K562 (cell line): ENCODE results near the gene CRADD.

Source experiments
- CBFB ChIP-seq: sonication (generic); formaldehyde crosslinking; IDR thresholded peaks from 2 replicates; pipeline ENCODE4 v1.4.0; 2020; ENCODE audit warnings: mild to moderate bottlenecking, missing genetic modification reagents
- GABPA ChIP-seq: fragments of 200-800 bp; sonication (Bioruptor generic); conservative IDR thresholded peaks from 2 replicates; pipeline ENCODE4 v1.6.1; 2016; ENCODE audit warnings: low read depth, missing genetic modification characterization, missing compliant biosample characterization
- RBM39 ChIP-seq: fragments of 200-400 bp; formaldehyde crosslinking; optimal IDR thresholded peaks from 2 replicates; pipeline ENCODE3; 2018; ENCODE audit warnings: low read depth, low read length
- TF ChIP-seq, protein P1 (sequence below), 3 experiments: IDR thresholded peaks in 2 of 3; conservative IDR thresholded peaks in 1 of 3; 2 replicates each; pipeline ENCODE4 v1.5.1; 2011 to 2012; ENCODE audit warnings: low read length in 3 of 3, mild to moderate bottlenecking in 3 of 3, control low read depth in 2 of 3, improper control_type of control experiment in 1 of 3, inconsistent platforms in 1 of 3, low read depth in 1 of 3, mixed read lengths in 1 of 3, moderate library complexity in 1 of 3; ENCODE audit not compliant: insufficient read depth in 2 of 3
- TF ChIP-seq, protein P2 (sequence below): sonication (generic); formaldehyde crosslinking; IDR thresholded peaks from 2 replicates; pipeline ENCODE4 v1.8.1; 2023; ENCODE audit warnings: mild to moderate bottlenecking, missing genetic modification reagents

DNA sequence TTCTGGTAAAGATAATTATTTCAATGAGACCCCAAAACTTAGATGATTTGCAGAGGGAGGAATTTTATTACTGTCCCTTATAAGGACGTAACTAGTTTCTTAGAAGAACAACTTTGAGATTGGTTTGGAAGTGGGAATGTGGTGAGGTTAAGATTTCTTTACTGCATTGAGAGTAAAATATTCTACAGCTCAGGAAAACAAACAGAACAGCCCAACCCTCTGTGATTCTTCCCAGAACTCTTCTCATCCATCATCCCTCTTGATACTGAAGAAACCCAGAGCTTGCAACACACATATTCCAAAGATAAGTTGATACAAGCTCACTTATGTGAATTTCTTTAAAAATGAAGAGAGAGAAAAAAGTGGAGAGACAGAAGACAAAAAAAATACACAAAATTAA, 234.2 kb downstream of the CRADD start:
- no peak for TF ChIP-seq CBFB (CRISPR knock-in tag)
- no peak for TF ChIP-seq RBM39
- TF ChIP-seq, protein P1, sequence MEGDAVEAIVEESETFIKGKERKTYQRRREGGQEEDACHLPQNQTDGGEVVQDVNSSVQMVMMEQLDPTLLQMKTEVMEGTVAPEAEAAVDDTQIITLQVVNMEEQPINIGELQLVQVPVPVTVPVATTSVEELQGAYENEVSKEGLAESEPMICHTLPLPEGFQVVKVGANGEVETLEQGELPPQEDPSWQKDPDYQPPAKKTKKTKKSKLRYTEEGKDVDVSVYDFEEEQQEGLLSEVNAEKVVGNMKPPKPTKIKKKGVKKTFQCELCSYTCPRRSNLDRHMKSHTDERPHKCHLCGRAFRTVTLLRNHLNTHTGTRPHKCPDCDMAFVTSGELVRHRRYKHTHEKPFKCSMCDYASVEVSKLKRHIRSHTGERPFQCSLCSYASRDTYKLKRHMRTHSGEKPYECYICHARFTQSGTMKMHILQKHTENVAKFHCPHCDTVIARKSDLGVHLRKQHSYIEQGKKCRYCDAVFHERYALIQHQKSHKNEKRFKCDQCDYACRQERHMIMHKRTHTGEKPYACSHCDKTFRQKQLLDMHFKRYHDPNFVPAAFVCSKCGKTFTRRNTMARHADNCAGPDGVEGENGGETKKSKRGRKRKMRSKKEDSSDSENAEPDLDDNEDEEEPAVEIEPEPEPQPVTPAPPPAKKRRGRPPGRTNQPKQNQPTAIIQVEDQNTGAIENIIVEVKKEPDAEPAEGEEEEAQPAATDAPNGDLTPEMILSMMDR (IDR thresholded peaks at IDR 0.05 in 2 of 3, conservative IDR thresholded peaks at IDR 0.05 in 1 of 3; ENCODE audit: insufficient read depth in 2 of 3, low read depth in 1 of 3, low read length in 3 of 3): no peak
- no peak for TF ChIP-seq GABPA
- TF ChIP-seq, protein P2, sequence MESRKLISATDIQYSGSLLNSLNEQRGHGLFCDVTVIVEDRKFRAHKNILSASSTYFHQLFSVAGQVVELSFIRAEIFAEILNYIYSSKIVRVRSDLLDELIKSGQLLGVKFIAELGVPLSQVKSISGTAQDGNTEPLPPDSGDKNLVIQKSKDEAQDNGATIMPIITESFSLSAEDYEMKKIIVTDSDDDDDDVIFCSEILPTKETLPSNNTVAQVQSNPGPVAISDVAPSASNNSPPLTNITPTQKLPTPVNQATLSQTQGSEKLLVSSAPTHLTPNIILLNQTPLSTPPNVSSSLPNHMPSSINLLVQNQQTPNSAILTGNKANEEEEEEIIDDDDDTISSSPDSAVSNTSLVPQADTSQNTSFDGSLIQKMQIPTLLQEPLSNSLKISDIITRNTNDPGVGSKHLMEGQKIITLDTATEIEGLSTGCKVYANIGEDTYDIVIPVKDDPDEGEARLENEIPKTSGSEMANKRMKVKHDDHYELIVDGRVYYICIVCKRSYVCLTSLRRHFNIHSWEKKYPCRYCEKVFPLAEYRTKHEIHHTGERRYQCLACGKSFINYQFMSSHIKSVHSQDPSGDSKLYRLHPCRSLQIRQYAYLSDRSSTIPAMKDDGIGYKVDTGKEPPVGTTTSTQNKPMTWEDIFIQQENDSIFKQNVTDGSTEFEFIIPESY (CRISPR knock-in tag): no peak
